DMS79 (cell line): ENCODE data around the gene ESRRG.
"Not testable (repeated sequence)": the region's sequence is repeated elsewhere in the genome, so short reads cannot be mapped to it uniquely, and the experiment has no call there.

ENCODE experiments used
- DNase-seq: peaks from one replicate; lab custom pipeline; 2025; lab: John Stamatoyannopoulos, UW

ESRRG gene

GRCh38 chr1:216563087-216563486 is 160.1 kb downstream of the ESRRG start:
- no peak for DNase-seq

GRCh38 chr1:216562383-216562782 is 160.8 kb downstream of the ESRRG start:
- no peak for DNase-seq

DNA sequence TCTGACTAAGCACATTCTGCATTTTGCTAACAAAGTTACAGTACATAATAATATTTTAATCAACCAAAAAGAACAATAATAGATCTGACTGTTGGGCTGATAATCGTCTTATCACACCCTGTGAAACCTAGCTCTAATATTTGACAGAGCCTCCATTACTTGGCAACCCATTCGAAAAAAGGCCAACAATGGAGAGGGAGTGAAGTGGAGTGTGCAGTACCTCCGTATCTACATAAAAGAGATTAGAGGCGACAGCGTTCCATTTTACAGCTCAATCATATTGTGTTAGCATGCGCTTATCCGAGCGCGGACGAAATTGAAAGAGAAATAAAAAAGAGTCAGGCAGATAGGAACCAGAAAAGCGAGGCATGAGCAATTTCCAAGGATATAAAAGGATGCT is 162.7 kb downstream of the ESRRG start:
- DNase-seq = no peak

GRCh38 chr1:216559359-216559758 is 163.9 kb downstream of the ESRRG start:
- no peak for DNase-seq

- no peak for DNase-seq
These were observed 167.6 kb downstream of the ESRRG start for GRCh38 chr1:216555653-216556052.

DNA sequence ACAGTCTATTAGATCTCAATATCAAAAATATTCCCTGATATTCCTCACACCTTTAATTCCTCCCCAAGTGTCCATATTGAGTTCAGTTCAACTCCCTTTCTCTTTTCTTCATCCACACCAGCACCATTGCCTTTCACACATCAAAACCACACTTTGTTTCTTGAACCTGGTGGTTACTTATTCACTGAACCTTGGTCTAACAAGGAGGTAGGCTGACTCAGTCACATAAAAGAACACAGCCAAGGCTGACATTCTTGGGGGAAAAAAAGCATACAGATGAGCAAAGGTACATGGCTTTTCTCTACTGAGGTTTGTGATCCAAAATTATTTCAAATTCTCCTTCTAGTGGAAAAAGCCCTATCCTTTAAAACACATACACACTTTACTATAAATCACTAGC is 168.3 kb downstream of the ESRRG start:
- no peak for DNase-seq

DNA sequence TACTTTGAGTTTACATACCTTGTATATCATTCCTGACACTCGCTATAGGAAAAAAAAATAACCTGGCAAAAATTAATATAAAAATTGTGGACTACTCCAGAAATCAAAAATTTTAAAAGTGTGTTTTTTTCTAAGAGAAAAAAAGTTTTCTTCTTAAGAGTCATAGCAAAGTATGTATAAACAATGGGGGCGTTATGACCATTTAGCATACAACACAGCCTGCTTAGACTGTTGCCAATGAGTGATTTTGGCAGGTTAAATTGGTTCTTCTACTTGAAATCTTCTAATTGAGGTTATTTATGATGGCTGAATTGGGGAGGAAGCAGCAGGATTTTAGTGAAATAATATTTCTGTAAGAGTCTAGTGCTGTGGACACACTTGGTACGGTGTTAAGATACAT is 169.5 kb downstream of the ESRRG start:
- DNase-seq = no peak

DNA sequence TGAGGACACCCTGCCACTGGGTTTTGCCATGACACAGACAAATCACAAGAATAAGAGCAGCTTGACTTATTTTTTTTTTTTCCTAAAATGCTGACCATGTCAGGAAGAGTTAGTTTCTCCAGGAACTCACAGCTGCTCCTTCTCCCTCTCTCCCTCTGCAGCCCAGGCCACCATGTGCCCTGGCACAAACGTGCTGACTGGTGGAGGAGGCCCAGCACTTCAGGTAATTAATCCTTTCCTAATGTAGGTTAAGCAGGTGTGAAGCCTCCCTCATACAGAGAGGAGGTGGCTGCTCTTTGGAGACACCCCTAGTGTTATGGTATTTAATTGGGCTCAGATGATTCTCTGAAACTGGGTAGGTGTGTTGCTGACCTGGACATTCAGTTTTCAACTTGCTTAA is 170.2 kb downstream of the ESRRG start:
- no peak for DNase-seq

DNA sequence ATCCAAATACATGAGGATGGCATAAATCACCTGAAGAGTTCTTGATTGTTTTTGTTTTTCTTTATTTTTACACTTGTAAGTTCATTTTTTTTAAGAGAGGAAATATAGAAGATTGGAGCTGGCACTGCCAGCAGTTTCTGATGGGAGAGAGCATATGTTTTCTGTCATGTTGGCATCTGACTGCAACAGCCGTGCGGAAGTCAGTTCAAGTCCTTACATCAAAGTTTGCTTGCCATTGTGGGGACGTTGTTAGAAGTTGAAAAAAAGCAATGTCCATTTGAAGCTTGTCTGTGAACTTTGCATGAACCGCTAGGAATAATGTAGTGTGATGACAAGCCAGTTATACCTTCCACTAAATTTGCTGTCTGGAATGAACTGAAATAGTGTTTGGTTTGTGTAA is 173.4 kb downstream of the ESRRG start:
- no peak for DNase-seq

DNA sequence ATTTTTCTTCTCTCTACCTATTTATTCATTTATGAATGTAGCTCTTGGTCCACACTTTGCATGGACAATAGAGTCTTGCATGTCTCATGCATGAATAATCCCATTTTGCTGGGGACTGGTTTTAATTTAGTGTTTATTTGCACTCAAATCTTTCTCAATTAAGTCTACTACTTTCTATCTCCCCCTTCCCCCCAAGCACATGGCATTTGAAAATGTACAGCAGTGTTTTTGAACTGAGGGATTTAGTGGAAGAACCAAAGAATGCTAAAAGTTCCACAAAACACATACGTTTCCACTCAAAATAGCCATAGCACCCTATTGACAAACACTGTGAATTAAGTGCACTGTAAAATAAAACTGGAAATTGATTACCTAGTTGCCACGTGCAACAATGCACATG is 180.5 kb downstream of the ESRRG start:
- no peak for DNase-seq

GRCh38 chr1:216542263-216542662 is 181.0 kb downstream of the ESRRG start:
- DNase-seq = no peak

- no peak for DNase-seq
These were observed 187.5 kb downstream of the ESRRG start for GRCh38 chr1:216535751-216536150.

- no peak for DNase-seq
These were observed 188.2 kb downstream of the ESRRG start for GRCh38 chr1:216535059-216535458.

DNA sequence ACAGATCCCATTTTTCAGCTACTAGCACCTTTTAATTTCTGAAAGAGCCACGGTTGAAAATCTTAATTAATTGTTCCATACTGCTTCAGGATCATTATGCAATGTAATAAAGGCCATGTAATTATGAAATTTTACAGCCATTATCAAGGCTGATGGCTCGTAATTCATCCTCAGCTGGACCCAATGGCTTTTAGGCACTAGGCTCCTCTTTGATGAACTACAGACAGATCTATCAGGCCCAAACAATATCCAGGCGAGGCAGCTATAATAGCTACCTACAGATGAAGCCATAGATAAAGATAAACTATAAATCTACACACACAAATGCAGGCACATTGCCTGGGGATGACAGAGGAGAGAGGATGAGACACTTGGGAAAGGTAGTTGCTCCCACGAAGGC is 189.5 kb downstream of the ESRRG start:
- no peak for DNase-seq

GRCh38 chr1:216532251-216532798 is 190.9 kb downstream of the ESRRG start:
- no peak for DNase-seq

- no peak for DNase-seq
These were observed 191.7 kb downstream of the ESRRG start for GRCh38 chr1:216531263-216532239.

DNA sequence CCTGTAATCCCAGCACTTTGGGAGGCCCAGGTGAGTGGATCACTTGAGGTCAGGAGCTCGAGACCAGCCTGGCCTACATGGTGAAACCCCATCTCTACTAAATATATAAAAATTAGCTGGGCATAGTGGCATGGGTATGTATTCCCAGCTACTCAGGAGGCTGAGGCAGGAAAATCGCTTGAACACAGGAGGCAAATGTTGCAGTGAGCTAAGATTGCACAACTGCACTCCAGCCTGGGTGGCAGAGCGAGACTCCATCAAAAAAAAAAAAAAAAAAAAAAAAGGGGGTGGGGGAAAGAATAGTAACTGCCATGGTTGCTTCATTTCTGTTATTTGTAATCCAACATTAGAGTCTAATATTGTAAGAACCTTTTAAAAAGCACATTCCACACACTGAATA is 193.4 kb downstream of the ESRRG start:
- DNase-seq = not testable (repeated sequence)

DNA sequence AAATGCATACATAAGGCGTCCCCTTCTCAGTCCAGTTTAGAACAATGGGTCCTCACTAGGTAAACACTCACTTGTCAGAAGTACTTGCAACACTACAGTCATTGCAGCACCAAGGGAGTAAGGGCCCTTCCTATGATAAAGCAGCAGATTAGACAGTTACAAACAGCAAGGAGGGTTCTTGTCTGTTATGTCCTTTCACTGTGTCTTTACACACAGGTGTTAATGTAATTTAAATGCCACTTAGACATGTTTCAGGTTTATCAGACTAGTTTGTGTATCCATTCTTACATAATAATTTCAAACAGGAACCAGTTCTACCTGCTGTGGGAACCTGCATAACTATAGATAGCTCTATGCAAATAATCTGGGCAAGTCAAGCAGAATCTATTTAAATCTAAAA is 194.4 kb downstream of the ESRRG start:
- DNase-seq = no peak

DNA sequence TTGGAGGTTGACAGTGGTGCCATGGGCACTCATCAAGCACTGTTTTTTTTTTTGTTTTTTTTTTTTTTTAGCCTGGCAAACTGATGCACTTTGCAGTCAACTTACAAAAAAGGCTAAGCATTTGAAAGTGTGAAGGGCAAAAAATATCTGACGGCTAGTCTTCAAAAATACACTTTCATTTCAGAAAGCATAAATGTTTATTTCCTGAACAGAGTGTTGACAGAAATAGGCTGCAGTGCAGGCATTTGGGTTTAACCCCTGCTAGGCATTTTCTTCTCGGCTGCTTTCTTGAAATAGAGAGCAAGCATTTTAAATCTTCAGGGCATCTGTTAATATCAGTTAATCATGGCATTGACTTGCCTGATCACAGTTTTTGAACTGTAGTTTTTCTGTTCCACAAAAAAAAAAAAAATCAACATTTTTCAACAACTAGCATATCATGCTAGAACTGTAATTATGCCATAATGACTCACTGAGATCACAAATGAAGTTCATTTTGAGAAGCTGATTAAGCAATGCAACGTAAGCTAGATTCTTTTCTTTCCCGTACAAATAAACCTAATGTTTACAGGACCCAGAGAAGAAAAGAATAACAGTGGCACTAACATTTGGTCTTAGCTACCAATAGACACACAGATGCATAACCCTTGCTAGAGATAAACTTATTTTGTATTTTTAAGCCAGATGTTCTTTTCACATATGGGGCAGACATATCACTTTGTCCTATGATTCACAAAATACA is 199.6 kb downstream of the ESRRG start:
- DNase-seq = no peak

GRCh38 chr1:216523043-216523442 is 200.2 kb downstream of the ESRRG start:
- DNase-seq = no peak

GRCh38 chr1:216521477-216521876 is 201.8 kb downstream of the ESRRG start:
- DNase-seq = no peak

DNA sequence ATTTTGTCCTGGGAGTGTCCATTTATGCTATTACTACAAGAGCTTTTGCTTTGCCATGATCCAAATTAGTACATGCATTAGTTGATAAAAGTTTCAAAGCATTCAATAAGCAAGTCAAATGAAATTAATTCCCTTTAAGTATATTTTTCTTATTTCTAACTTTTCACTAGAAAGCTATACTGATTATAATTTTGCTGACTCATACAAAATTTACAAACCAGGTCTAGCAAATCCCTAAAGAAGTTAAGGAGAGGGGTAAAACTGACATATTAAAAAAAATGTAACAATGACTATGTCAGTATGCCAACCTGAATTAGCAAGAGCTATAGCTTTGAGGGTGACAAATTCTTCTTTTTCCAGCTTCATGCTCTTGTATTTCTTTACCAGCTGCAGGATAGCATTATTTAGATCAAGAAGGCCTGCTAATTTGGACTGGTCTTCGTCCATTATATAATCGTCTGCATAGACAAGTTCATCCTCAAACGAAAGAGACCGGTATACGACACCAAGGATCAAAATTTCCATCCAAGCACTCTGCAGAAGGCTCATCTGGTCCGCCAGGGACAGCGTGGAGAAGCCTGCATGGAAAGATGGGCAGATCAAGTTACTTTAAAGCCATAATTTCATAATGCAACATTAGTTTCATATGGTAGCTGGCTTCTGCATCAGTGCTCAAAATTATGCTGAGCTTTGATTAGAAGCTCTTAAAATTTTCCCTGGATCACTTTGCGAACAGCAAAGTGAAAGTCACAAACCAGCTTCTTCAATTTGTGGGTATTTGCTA is 204.2 kb downstream of the ESRRG start:
- DNase-seq = no peak
